Neural progenitor cell (in vitro differentiated cells): Measurements from ENCODE around the gene RAB25. TPM values are rescaled to one million over a fixed set of nuclear protein-coding genes. Genes with fewer than 3 reads are reported as not detected.

Experiments used
- DNase-seq: peaks from one replicate; pipeline ENCODE4 v3.0.0-alpha.2; 2016; ENCODE audit warnings: low spot score
- H2AFZ ChIP-seq: fragments of 200-600 bp; sonication (generic); replicated peaks from 2 replicates; pipeline ENCODE4 v1.6.1; 2016; ENCODE audit warnings: antibody characterized with exemption
- H3F3A ChIP-seq: fragments of 200-600 bp; sonication (generic); 2 replicates; pipeline ENCODE4 v1.6.1; 2016; ENCODE audit warnings: antibody characterized with exemption, low read depth
- H3K27ac ChIP-seq: fragments of 200-600 bp; sonication (generic); 2 replicates; pipeline ENCODE4 v1.5.1; 2016; ENCODE audit warnings: mild to moderate bottlenecking
- H3K27me3 ChIP-seq: fragments of 200-600 bp; sonication (generic); 2 replicates; pipeline ENCODE4 v1.6.1; 2016; ENCODE audit warnings: mild to moderate bottlenecking, moderate library complexity
- H3K36me3 ChIP-seq: fragments of 200-600 bp; sonication (generic); 2 replicates; pipeline ENCODE4 v1.5.1; 2016
- H3K4me1 ChIP-seq: fragments of 200-600 bp; sonication (generic); 2 replicates; pipeline ENCODE4 v1.6.1; 2016; ENCODE audit warnings: mixed run types
- H3K4me2 ChIP-seq: fragments of 200-600 bp; sonication (generic); 2 replicates; pipeline ENCODE4 v1.6.1; 2016
- H3K4me3 ChIP-seq: fragments of 200-600 bp; sonication (generic); 2 replicates; pipeline ENCODE4 v1.5.1; 2016
- H3K79me2 ChIP-seq: fragments of 200-600 bp; sonication (generic); 2 replicates; pipeline ENCODE4 v1.6.1; 2016; ENCODE audit warnings: low read depth
- H3K9ac ChIP-seq: fragments of 200-600 bp; sonication (generic); 2 replicates; pipeline ENCODE4 v1.6.1; 2016
- H3K9me3 ChIP-seq: fragments of 200-600 bp; sonication (generic); 2 replicates; pipeline ENCODE4 v1.5.1; 2016; ENCODE audit warnings: low read depth
- H4K20me1 ChIP-seq: fragments of 200-600 bp; sonication (generic); 2 replicates; pipeline ENCODE4 v1.6.1; 2016; ENCODE audit warnings: low read depth
- H3K27ac Mint-ChIP-seq: 3 replicates; pipeline ENCODE4 v1.8.0; 2021; ENCODE audit warnings: mixed read lengths
- H3K27me3 Mint-ChIP-seq: 2 replicates; pipeline ENCODE4 v1.8.0; 2022; ENCODE audit warnings: low read depth, mild to moderate bottlenecking, inconsistent platforms, moderate library complexity, mixed read lengths; ENCODE audit not compliant: insufficient read depth
- H3K36me3 Mint-ChIP-seq: 3 replicates; pipeline ENCODE4 v1.8.0; 2021; ENCODE audit warnings: mixed read lengths
- H3K4me1 Mint-ChIP-seq: 3 replicates; pipeline ENCODE4 v1.8.0; 2021; ENCODE audit warnings: mixed read lengths
- H3K4me3 Mint-ChIP-seq: 3 replicates; pipeline ENCODE4 v1.8.0; 2021; ENCODE audit warnings: mild to moderate bottlenecking, moderate library complexity, mixed read lengths
- H3K9me3 Mint-ChIP-seq: 3 replicates; pipeline ENCODE4 v1.8.0; 2020; ENCODE audit warnings: mixed read lengths
- CTCF ChIP-seq: fragments of 200-600 bp; sonication (generic); IDR thresholded peaks from 2 replicates; pipeline ENCODE4 v1.5.1; 2017; ENCODE audit warnings: antibody characterized with exemption, mild to moderate bottlenecking
- EZH2 ChIP-seq: fragments of 200-600 bp; sonication (generic); IDR thresholded peaks from 2 replicates; pipeline ENCODE4 v1.6.1; 2017; ENCODE audit warnings: antibody characterized with exemption, mild to moderate bottlenecking, moderate library complexity
- EZH2phosphoT487 ChIP-seq: fragments of 200-600 bp; sonication (generic); IDR thresholded peaks from 2 replicates; pipeline ENCODE4 v1.6.1; 2017; ENCODE audit warnings: antibody characterized with exemption
- total RNA-seq: library from RNA; depleted of rRNA; stranded (reverse); fragments of >200 nt; gene quantifications from 2 replicates; pipeline ENCODE4 v1.2.3, GENCODE V29; 2015; ENCODE audit warnings: low replicate concordance

RAB25 gene
- total RNA-seq, 1 donor from 2014 or later: 2.4 TPM

- no peaks in the 10 kb centered on the region for H3K36me3 ChIP-seq
- H3K4me1 Mint-ChIP-seq: peaks cover 56% of the 10 kb centered on the region
- peaks cover 6% of the 10 kb centered on the region for H3K27me3 Mint-ChIP-seq
- no peaks in the 10 kb centered on the region for H3K9me3 ChIP-seq
- H3K9me3 Mint-ChIP-seq: no peaks in the 10 kb centered on the region
- H3K4me1 ChIP-seq: peaks cover 42% of the 10 kb centered on the region
- H3K4me3 ChIP-seq: peak overlapping the region; percentile 99
- H3K4me3 Mint-ChIP-seq: peak overlapping the region; percentile 100
- DNase-seq: peak; percentile 39
- H3K4me2 ChIP-seq: peak overlapping the region; percentile 99
- H2AFZ ChIP-seq: no peak overlapping the region
- peak overlapping the region; percentile 41 for H3K9ac ChIP-seq
- TF ChIP-seq EZH2: no peak
- no peak for TF ChIP-seq CTCF
- TF ChIP-seq EZH2phosphoT487: no peak
- peaks cover 93% of the 10 kb centered on the region for H3K79me2 ChIP-seq
- H3K27ac ChIP-seq: peak overlapping the region; percentile 99
- peaks cover 12% of the 10 kb centered on the region for H3K36me3 Mint-ChIP-seq
- H3K27ac Mint-ChIP-seq: peak overlapping the region; percentile 98
- peaks cover 77% of the 10 kb centered on the region for H3F3A ChIP-seq
- peaks cover 81% of the 10 kb centered on the region for H4K20me1 ChIP-seq
- no peaks in the 10 kb centered on the region for H3K27me3 ChIP-seq
Observed at GRCh38 chr1:156083800-156084790, 23.1 kb downstream of the RAB25 start.

- Histone ChIP-seq H3F3A (peaks cover 72% of the 10 kb centered on the region), H3K4me1 (peaks cover 36% of the 10 kb centered on the region), H3K4me3 (peak overlapping the region; percentile 29), H3K4me2 (peak overlapping the region; percentile 99), H3K9me3 (no peaks in the 10 kb centered on the region), H2AFZ (no peak overlapping the region), H3K27me3 (no peaks in the 10 kb centered on the region), H3K27ac (peak overlapping the region; percentile 79), H3K79me2 (peaks cover 93% of the 10 kb centered on the region), H3K36me3 (no peaks in the 10 kb centered on the region), H3K9ac (no peak overlapping the region), H4K20me1 (peaks cover 84% of the 10 kb centered on the region)
- peaks cover 58% of the 10 kb centered on the region for H3K4me1 Mint-ChIP-seq
- peak overlapping the region; percentile 100 for H3K4me3 Mint-ChIP-seq
- no peaks in the 10 kb centered on the region for H3K9me3 Mint-ChIP-seq
- DNase-seq: peak; percentile 83
- H3K36me3 Mint-ChIP-seq: peaks cover 12% of the 10 kb centered on the region
- peak overlapping the region; percentile 59 for H3K27ac Mint-ChIP-seq
- peaks cover 4% of the 10 kb centered on the region for H3K27me3 Mint-ChIP-seq
- TF ChIP-seq EZH2phosphoT487 (no peak), EZH2 (no peak), CTCF (no peak)
Observed at GRCh38 chr1:156086256-156086662, 25.3 kb downstream of the RAB25 start.

GRCh38 chr1:156089704-156090103 is 28.7 kb downstream of the RAB25 start:
- H3K79me2 ChIP-seq: peaks cover 100% of the 10 kb centered on the region
- H2AFZ ChIP-seq: no peak overlapping the region
- peaks cover 100% of the 10 kb centered on the region for H4K20me1 ChIP-seq
- Mint-ChIP-seq H3K27me3 (peaks cover 7% of the 10 kb centered on the region), H3K4me1 (peaks cover 44% of the 10 kb centered on the region), H3K4me3 (no peak overlapping the region), H3K27ac (no peak overlapping the region), H3K9me3 (no peaks in the 10 kb centered on the region), H3K36me3 (peaks cover 20% of the 10 kb centered on the region)
- peaks cover 6% of the 10 kb centered on the region for H3K36me3 ChIP-seq
- no peak overlapping the region for H3K4me2 ChIP-seq
- no peak for TF ChIP-seq EZH2
- TF ChIP-seq CTCF: no peak
- TF ChIP-seq EZH2phosphoT487: no peak
- H3K9ac ChIP-seq: no peak overlapping the region
- H3F3A ChIP-seq: peaks cover 42% of the 10 kb centered on the region
- H3K4me1 ChIP-seq: peaks cover 25% of the 10 kb centered on the region
- no peaks in the 10 kb centered on the region for H3K27me3 ChIP-seq
- H3K9me3 ChIP-seq: no peaks in the 10 kb centered on the region
- H3K4me3 ChIP-seq: no peak overlapping the region
- H3K27ac ChIP-seq: peak overlapping the region; percentile 27
- no peak for DNase-seq
